Embryonic facial prominence (tissue), 1 donor: ENCODE measurements around the gene ESYT1.
"Not testable (repeated sequence)": the region's sequence is repeated elsewhere in the genome, so short reads cannot be mapped to it uniquely, and the experiment has no call there.

Source experiments
- DNase-seq: peaks from one replicate; pipeline ENCODE4 v3.0.0-alpha.2; 2016; ENCODE audit errors: extremely low spot score

The ESYT1 gene

GRCh38 chr12:56155256-56155845 is 27.3 kb downstream of the ESYT1 start:
- DNase-seq: no peak

GRCh38 chr12:56156464-56157200 is 28.6 kb downstream of the ESYT1 start:
- not testable (repeated sequence) for DNase-seq

DNA sequence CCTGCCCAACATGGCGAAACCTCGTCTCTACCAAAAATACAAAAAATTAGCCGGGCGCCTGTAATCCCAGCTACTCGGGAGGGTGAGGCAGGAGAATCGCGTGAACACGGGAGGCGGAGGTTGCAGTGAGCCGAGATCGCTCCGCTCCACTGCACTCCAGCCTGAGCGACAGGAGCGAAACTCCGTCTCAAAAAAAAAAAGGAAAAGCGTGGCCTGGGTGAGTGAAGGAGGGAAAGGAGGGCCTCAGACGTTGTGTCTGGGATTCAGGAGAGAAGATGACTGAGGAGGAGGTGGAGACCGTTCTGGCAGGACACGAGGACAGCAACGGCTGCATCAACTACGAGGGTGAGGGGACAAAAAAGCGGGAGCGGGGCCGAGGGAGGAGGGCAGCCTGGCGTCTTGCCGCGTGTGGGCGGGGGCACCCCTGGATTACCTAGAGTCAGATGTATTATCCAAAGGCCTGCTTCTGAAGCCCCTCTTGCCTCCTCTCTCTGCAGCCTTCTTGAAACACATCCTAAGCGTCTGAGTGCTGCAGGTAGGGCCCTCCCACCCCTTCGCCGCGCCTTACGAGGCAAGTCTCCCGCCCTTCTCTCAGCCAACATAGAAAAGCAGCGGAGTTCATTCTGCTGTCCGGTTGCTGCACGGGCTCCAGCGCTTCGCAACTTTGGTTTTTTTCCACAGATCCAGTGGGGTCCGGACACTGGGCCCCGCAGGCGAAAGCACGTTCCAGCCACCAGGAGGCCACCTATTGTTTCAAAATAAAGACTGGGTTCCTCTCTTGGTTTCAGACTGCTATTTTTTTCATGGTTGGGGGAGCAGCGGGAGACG is 29.3 kb downstream of the ESYT1 start:
- DNase-seq: peak; percentile 85

DNA sequence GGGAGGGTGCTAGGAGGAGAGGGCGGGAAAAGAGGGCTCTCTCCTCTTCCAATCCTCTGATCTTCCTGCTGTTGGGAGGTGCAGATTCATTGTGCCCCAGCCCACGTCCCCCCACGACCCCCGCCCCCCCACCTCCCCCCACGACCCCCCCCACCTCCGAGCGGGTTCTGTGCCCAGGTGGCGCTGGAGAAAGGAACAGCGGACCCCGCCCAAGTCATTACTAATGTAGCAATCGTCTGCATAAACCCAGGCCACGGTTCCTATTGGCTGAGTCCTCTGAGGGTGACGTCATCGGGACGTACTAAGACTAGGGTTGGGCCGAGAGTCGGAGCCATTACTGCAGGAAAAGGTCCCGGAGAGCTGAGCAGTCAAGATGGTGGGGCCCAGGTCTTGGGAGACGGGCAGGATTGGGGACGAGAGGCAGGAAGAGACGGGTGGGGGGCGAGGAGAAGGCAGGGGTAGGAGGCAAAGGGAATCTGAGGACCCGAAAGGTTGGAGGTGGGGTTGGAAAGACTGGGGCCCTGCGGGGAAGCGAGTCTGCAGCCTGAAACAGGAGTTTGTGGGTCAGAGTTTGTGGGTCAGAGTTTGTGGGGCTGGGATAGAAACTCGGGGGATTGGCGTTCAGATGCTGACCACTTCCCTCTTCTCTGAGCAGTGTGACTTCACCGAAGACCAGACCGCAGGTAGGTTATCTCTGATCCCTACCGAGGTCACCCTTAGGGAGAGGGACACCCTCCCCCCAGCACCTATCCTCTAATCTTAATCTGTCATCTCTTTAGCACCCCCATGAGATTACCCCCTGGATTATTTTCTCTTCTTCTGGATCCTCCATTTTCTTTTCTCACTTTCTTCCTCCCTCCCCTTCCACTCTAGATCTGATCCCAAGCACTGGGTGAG is 30.2 kb downstream of the ESYT1 start, which contains the start of gene MYL6:
Gene MYL6 (plus strand): TSS at position 331 of the 897 bp plus-strand sequence. CDS start 43 bp downstream, at position 374.
- DNase-seq: peak; percentile 98

DNA sequence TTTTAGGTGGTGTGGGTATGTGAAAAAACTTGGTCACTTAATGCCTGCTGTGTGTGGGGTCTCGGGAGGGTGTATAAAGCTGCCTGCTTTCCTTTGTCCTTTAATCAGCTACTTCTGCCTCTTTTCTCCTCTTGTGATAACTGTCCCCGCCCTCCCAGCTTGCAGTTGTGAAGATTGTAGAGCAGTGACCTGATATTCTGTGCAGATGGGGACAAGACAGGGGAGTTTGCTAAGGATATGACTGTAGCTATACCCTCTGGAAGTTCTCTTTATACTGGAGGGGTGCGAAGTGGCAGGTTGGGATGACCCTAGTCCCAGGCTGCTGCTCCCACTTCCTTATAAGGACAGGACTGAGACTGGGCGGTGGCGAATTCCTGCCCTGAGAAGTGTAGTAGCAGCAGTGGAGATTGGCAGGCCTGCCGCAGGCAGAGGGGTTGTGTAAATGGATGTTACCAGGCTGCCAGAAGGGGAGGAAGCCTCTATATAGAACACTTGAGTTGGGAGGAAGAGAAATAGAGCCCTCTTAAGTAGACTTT is 30.9 kb downstream of the ESYT1 start:
- DNase-seq: no peak

GRCh38 chr12:56159482-56160192 is 31.6 kb downstream of the ESYT1 start:
- no peak for DNase-seq

DNA sequence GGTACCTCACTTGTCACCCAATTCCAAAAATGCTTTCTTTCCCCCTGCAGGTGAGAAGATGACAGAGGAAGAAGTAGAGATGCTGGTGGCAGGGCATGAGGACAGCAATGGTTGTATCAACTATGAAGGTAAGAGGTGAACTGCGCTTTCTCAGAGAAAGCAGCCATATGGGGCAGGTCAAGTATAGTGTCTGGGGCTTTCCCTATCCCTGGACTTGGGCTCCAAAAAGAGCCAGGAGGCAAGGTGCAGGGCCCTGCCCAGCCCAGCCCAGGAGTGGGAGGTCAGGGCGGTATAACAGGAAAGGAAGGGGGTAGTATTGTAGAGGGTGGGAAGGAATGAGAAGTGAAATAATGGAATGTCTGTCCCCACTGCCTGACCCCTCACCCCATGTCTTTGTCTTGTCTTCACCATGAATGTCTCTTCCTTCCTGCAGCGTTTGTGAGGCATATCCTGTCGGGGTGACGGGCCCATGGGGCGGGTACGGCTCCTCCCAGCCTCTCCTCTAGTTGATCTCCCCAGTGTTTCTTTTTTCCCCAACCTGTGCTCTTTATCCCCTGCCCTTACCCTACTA is 32.2 kb downstream of the ESYT1 start:
- no peak for DNase-seq

DNA sequence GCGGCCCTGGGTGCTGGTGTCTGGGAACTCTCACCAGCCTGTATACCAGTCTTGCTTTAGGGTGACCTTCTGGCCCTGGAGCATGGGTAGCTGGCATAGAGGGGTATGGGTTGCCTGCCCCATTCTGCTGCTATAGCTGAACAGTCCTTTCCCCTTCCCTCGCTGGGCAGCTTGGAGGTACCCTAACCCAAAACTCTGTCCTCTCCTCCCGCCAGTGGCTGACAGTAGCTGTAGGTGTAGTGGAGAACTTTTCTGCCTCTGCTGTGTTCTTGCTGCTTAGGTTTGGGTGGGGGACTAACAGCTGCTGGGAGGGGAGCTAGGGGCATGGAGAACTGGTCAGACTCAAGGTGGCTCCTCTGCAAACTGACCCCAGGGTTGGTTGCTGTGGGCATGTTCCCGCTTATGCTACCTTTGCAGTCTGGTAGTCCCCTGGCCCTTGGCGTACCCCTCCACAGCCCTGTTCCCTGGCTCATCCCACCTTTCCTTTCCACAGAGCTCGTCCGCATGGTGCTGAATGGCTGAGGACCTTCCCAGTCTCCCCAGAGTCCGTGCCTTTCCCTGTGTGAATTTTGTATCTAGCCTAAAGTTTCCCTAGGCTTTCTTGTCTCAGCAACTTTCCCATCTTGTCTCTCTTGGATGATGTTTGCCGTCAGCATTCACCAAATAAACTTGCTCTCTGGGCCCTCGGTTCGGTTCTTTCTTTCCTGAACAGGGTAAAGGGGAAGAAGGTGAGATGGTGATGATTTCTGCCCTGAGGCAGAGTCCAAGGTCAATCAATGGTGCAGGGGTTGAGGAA is 33.0 kb downstream of the ESYT1 start:
- DNase-seq: no peak

- DNase-seq: no peak
These were observed 33.8 kb downstream of the ESYT1 start for GRCh38 chr12:56161690-56162351.

- no peak for DNase-seq
These were observed 34.6 kb downstream of the ESYT1 start for GRCh38 chr12:56162468-56163290.

DNA sequence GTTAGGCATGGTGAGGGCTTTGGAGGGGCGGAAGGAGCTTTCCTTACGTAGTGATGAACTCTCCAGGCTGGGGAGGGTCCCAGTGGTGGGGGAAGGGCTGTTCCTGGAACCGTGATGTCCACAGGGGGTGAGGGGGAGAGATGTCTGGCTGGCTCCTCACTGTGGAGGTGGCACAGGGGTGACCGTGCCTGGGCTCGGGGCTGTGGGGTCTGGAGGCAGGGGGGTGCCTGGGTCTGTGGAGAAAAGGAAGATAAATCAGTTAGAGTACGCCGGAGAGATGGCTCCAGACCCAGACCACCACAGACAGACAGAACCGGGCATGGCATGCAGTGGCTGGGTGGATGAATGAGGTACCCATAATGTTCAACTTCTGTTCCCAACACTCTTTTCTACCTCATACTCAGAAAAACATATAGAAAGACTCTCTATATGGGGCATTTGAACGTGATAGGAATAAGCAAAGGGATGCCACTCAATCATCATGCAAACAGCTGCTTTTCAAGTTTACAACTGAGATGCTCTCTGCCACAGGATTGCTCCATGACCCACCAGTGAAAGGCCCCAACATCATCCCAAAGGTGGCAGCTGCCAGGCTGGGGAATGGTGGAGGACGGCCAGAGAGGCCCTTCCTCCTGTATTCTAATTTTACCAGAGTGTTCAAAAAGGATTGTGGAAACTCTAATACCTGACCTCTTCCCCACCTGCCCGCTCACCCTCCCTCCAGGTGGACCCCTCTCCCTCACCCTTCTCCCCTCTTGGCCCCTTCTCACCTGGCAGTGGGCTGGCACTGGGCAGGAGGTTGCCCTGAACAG is 35.7 kb downstream of the ESYT1 start:
- DNase-seq: no peak

DNA sequence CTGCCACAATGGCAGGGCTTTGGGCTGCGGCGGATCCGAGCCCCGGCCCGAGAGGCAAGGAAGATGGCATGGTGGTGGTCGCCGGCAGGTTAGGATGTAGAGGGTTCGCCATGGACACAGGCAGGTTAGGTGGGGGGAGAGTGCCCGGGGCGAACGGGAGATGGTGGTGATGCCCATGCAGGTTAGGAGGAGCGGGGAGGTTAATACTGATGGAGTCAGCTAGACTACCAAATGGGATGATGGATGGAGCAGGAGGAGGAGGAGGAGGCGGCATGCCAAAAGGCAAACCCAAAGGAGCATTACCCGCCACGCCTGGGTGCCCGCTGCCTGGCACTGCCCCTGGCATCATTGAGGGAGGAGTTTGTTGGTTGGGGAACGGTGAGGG is 36.3 kb downstream of the ESYT1 start:
- no peak for DNase-seq

DNA sequence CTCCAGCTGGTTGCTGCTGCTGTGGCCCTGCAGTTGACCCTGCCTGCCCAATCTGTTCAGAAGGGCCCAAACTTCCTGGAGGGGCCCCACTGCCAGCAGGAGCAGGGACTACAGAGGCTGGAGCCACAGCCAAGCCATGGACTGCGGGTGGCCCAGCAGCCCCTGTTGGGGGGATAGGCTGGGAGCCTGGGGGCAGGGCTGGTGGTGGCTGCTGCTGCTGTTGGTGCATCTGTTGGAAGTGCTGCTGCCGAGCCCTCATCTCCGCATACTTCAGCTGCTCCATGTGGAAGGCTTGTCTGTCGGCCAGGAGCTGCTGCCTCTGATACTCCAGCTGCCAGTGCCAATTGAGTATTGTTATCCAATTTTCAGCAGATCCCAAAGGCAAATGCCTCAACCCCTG is 37.3 kb downstream of the ESYT1 start:
- no peak for DNase-seq

- no peak for DNase-seq
These were observed 41.2 kb downstream of the ESYT1 start for GRCh38 chr12:56169229-56169759.

GRCh38 chr12:56172839-56173238 is 44.8 kb downstream of the ESYT1 start:
- no peak for DNase-seq

DNA sequence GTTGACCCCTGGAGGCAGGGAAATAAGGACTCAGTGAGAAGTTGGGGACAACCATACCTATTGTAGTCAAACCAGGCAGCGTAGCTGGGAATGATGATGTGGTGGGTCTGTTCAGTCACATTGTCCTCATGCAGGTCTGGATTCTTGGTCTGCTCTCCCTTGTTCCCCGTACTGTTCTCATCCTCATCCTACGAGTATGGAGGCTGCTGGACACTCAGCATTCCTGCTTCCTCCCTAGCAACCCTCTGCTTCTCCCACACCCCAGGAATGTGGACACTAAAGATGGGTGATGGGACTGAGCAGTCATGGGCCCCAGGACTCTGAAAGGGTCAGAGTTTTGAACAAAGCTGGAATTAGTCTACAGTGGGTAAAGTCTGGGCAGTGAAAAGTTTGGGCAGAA is 50.3 kb downstream of the ESYT1 start:
- DNase-seq: no peak

DNA sequence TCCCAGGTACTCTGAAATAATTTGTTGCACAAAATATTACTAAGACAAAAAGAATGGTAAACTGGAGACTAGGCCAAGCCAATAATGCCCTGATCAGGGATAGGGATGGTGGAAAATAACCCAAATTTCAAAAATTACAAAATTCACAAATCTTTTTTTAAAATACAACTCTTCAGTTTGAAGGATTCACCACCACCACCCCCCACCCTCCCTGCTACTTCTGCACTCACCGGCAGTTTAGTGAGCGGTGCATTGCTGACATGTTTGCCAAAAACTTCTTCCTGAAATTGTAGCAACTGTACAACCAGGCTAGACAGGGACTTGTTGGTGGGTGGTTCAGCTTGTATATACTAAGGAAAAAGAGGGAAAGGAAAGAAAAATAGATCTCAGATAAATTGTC is 58.9 kb downstream of the ESYT1 start:
- no peak for DNase-seq
